GM12801 (cell line): ENCODE measurements around the gene DAB2IP.

Source experiments
- TF ChIP-seq, protein P1 (sequence below): IDR thresholded peaks from one replicate; pipeline ENCODE4 v1.5.1; 2011; ENCODE audit warnings: control low read depth; ENCODE audit not compliant: insufficient read length; ENCODE audit errors: extremely low read depth

DAB2IP gene

DNA sequence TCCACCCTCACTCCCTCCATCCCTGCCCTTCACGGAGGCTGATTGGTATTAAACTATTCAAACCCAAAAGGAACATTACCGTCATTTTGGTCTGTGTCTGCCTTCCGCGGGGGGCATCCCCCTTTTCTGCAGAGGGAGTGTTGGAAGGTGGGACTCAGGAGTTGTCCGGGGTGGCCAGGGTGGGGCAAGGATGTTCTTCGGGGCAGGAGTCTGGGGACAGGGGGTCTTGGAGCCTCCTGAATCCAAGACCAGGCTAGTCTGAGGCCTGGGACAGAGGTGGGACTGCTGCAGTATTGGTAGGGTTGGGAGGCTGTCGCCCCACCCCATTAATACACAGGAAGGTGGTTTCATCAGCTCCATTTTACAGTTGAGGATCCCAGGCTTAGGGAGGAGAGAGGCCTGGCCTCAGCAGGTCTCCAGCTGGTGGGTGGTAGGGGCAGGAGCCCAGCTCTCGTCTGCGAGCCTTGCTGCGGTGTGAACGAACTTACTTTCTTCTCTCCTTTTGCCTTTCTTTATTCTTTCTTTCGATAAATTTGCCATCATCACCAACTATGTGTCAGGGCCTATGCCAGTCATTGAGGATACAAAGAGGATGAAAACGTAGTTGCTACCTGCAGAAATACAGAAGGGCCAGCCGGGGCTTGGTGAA lies 33.8 kb downstream of the DAB2IP start:
- TF ChIP-seq, protein P1, sequence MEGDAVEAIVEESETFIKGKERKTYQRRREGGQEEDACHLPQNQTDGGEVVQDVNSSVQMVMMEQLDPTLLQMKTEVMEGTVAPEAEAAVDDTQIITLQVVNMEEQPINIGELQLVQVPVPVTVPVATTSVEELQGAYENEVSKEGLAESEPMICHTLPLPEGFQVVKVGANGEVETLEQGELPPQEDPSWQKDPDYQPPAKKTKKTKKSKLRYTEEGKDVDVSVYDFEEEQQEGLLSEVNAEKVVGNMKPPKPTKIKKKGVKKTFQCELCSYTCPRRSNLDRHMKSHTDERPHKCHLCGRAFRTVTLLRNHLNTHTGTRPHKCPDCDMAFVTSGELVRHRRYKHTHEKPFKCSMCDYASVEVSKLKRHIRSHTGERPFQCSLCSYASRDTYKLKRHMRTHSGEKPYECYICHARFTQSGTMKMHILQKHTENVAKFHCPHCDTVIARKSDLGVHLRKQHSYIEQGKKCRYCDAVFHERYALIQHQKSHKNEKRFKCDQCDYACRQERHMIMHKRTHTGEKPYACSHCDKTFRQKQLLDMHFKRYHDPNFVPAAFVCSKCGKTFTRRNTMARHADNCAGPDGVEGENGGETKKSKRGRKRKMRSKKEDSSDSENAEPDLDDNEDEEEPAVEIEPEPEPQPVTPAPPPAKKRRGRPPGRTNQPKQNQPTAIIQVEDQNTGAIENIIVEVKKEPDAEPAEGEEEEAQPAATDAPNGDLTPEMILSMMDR, result no peak

DNA sequence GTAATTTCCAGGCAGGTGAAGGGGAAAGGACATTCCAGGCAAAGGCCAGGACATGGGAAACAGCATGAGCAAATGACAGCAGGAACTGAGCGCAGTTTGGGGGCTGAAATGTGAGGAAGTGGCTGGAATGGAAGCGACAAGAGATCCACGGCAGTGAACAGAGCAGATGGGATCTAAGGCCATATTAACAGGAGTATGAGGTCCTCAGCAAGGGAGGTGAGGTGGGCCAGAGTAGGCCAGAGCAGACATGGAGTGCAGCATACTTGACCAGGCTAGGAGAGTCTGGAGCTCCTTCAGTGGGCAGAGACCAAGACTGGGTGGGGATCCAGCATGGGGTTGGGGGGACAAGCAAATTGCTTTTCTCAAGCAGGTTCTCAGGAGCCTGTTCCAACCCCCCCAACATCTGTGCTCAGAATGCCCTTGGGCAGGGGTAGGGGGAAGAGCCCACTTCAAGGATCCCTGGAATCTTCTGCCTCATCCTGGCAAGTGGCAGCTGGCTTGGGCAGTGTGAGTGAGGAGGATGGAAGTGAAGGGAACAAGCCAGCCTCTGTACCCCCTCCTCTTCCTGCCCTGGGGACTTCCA lies 34.5 kb downstream of the DAB2IP start:
- TF ChIP-seq, protein P1, result no peak

DNA sequence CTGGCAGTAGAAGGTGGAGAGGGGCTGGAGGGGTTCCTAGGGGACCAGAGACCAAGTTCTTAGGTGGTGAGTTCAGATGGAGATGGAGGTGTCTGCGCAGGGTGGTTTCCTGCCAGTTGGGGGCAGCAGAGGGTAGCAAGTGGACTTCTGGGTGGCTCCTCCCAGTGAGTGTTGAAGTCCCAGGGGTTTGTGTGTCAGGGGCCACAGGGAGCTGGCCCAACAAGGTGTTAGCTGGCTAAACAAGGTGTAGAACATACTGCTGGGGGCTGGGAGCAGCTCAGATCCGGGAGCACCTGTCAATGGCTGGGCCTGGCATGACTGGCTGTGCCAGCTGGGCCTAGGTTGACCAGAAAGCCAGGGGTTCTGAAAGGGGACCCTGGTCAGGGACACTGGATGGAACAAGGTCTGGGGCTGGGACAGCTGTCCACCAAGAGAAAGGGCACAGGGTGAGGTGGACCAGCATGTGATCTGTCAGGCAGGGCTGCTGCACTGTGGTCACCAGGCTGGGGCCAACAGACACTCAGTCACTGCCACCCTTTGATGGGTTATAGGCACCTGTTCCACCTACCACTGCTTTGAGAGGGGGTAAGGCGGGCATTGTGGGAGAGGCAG lies 35.6 kb downstream of the DAB2IP start:
- TF ChIP-seq, protein P1, result peak; percentile 21

GRCh38 chr9:121688146-121688680 lies 36.8 kb downstream of the DAB2IP start:
- TF ChIP-seq, protein P1, result no peak

GRCh38 chr9:121688681-121689080 lies 37.2 kb downstream of the DAB2IP start:
- TF ChIP-seq, protein P1, result no peak

DNA sequence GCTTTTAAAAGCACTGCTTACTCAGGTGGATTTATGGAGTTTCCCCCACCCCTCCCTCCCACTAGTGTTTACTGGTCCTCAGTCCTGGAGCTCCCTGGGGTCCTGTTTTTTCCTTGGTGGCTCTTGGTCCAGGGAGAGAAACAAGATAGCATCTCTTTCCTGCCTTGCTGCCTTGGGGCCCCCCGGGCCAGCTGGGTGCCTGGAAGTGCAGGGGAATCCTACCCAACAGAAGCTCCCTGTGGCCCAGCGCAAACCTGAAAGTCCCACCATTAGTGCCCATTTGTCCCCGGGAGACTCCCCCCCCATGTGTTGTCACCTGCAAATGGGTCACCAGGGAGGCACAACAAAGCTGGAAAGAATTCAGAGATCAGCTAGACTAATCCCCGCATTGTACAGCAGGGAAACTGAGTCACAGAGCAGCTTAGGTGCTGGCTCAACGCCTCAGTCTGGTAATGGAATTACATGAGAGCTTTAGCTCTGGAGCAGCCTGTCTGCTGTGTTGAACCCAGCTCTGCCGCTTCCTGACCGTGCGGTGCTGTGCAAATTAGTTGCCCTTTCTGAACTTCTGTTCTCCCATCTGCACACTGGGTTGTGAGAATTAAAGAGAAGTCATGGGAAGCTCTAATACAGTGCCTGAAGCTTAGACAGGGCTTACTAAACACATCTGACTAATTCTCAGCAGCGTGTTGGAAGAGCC lies 38.2 kb downstream of the DAB2IP start:
- TF ChIP-seq, protein P1, result no peak

GRCh38 chr9:121690316-121690715 lies 38.9 kb downstream of the DAB2IP start:
- TF ChIP-seq, protein P1, result no peak
